NCI-H187 (cell line): Measurements from ENCODE around the gene RASGRP2.

Experiments used
- DNase-seq, 2 experiments: peaks; one replicate each; lab custom pipeline; 2025; lab: John Stamatoyannopoulos, UW

Gene RASGRP2

GRCh38 chr11:64743591-64744543, at the start of gene RASGRP2:
RASGRP2 (minus strand) TSS chr11:64744142; CDS start chr11:64742866, 1,276 bp downstream.
- DNase-seq: no peak

- no peak for DNase-seq
These were observed 48.5 kb upstream of the RASGRP2 start for GRCh38 chr11:64792482-64792881.

- no peak for DNase-seq
These were observed 47.9 kb upstream of the RASGRP2 start for GRCh38 chr11:64791781-64792291.

- no peak for DNase-seq
These were observed 46.5 kb upstream of the RASGRP2 start for GRCh38 chr11:64790205-64791095.

GRCh38 chr11:64789331-64790204, 45.6 kb upstream of the RASGRP2 start:
- DNase-seq: no peak

GRCh38 chr11:64788321-64789215, 44.6 kb upstream of the RASGRP2 start:
- no peak for DNase-seq

- DNase-seq: no peak
These were observed 43.8 kb upstream of the RASGRP2 start for GRCh38 chr11:64787526-64788320.

GRCh38 chr11:64786308-64786707, 42.4 kb upstream of the RASGRP2 start:
- no peak for DNase-seq

- DNase-seq: no peak
These were observed 41.1 kb upstream of the RASGRP2 start for GRCh38 chr11:64784813-64785581.

- peak; percentile 95 to 99 for DNase-seq
These were observed 34.7 kb upstream of the RASGRP2 start, which contains the start of gene SF1 for GRCh38 chr11:64778473-64779298. SF1 (minus strand) TSS chr11:64778542; CDS start chr11:64778392, 150 bp downstream.

GRCh38 chr11:64778223-64778472, 34.2 kb upstream of the RASGRP2 start:
- DNase-seq: no peak

GRCh38 chr11:64777449-64778222, 33.7 kb upstream of the RASGRP2 start:
- peak; percentile 44 to 61 for DNase-seq

GRCh38 chr11:64776875-64777274, 32.9 kb upstream of the RASGRP2 start:
- no peak for DNase-seq

- no peak for DNase-seq
These were observed 32.5 kb upstream of the RASGRP2 start for GRCh38 chr11:64776425-64776824.

- DNase-seq: no peak
These were observed 30.2 kb upstream of the RASGRP2 start for GRCh38 chr11:64774144-64774543.

GRCh38 chr11:64772303-64773018, 28.5 kb upstream of the RASGRP2 start:
- DNase-seq: no peak

GRCh38 chr11:64771861-64772260, 27.9 kb upstream of the RASGRP2 start:
- DNase-seq: no peak
